Right renal pelvis (tissue), 4 donors: ENCODE measurements around the gene ASIP. TPM values are rescaled to one million over a fixed set of nuclear protein-coding genes. Genes with fewer than 3 reads are reported as not detected.

Experiments
- DNase-seq, 4 donors: peaks; one replicate each; pipeline ENCODE4 v3.0.0-alpha.2; 2013; ENCODE audit warnings: low read depth in 4 of 4, low spot score in 3 of 4, missing footprints in 1 of 4
- polyA plus RNA-seq, 4 donors: library from polyadenylated mRNA; unstranded; fragments of 120-200 nt; gene quantifications; one replicate each; pipeline ENCODE4 v1.2.1, GENCODE V29; 2013; ENCODE audit not compliant: insufficient read length in 4 of 4

Gene ASIP
- polyA plus RNA-seq, 4 donors: 0.49 to 0.74 TPM; not detected in 2

- DNase-seq: no peak
These were observed 68.5 kb downstream of the ASIP start for GRCh38 chr20:34309691-34310090.

- no peak for DNase-seq
These were observed 69.4 kb downstream of the ASIP start for GRCh38 chr20:34310481-34311117.

- no peak for DNase-seq
These were observed 70.1 kb downstream of the ASIP start for GRCh38 chr20:34311118-34312023.

- no peak for DNase-seq
These were observed 70.8 kb downstream of the ASIP start for GRCh38 chr20:34312024-34312460.

- DNase-seq: peak; percentile 77 to 83 (median 80)
These were observed 71.5 kb downstream of the ASIP start for GRCh38 chr20:34312544-34313217.

- DNase-seq: no peak
These were observed 74.0 kb downstream of the ASIP start for GRCh38 chr20:34315236-34315635.

GRCh38 chr20:34316196-34316814 is 75.1 kb downstream of the ASIP start:
- DNase-seq: no peak

Other genes with a start within 250 kb of the ASIP start
- 100 to 1,000 TPM; 153 to 198 (median 166) TPM for gene RALY, start 247.5 kb upstream of the ASIP start, polyA plus RNA-seq
- 10 to 100 TPM; 47.0 to 50.8 (median 50.0) TPM for gene EIF2S2, start 129.2 kb upstream of the ASIP start, polyA plus RNA-seq
- 100 to 1,000 TPM; 172 to 211 (median 186) TPM for gene AHCY, start 61.9 kb downstream of the ASIP start, polyA plus RNA-seq
- 10 to 100 TPM; 40.6 to 54.5 (median 50.3) TPM for gene ITCH, start 121.8 kb downstream of the ASIP start, polyA plus RNA-seq